HCT116 (cell line): ENCODE results near the gene IQSEC3. TPM values are rescaled to one million over a fixed set of nuclear protein-coding genes. Genes with fewer than 3 reads are reported as not detected.

Experiments
- ATAC-seq: fragments of 200-7000 bp; cut with Tn5 transposase; 2 replicates; pipeline ENCODE4 v1.9.1; 2020; ENCODE audit warnings: mild to moderate bottlenecking, moderate library complexity
- BruUV-seq: library from RNA; stranded (reverse); fragments of 400-500 nt; replicated peaks from 2 replicates; lab custom pipeline; 2021; lab: Mats Ljungman, UMichigan
- CTCF ChIA-PET: fragments of 300-600 bp; sonication (Branson Sonifier 250); formaldehyde crosslinking; loops from one replicate; lab custom pipeline; 2021; ENCODE audit warnings: antibody characterized with exemption; lab: Charles Lee
- POLR2A ChIA-PET: fragments of 300-600, 350-600 bp; sonication (Branson Sonifier 250); formaldehyde crosslinking; loops from one replicate; lab custom pipeline; 2021; ENCODE audit warnings: antibody characterized with exemption; lab: Charles Lee
- RAD21 ChIA-PET, 2 experiments: fragments of 300-600 bp; sonication (Branson Sonifier 250); formaldehyde crosslinking; loops; one replicate each; lab custom pipeline; 2023; ENCODE audit warnings: low total read pairs in 2 of 2; ENCODE audit not compliant: uncharacterized antibody in 2 of 2, unreplicated experiment in 2 of 2, low non-redundant PET in 1 of 2; lab: Charles Lee
- DNase-seq: peaks from one replicate; pipeline ENCODE4 v3.0.0-alpha.2; 2010; ENCODE audit warnings: low read depth, low spot score
- H2AFZ ChIP-seq: fragments of 200-600 bp; shearing (Covaris generic), sonication (generic); 2 replicates; pipeline ENCODE4 v1.6.1; 2017; ENCODE audit warnings: low read depth, mixed run types, mixed read lengths, antibody characterized with exemption, low read length; ENCODE audit not compliant: poor library complexity, severe bottlenecking
- H3K27ac ChIP-seq: 2 replicates; pipeline ENCODE4 v1.5.1; 2012; ENCODE audit warnings: low read depth, low read length
- H3K27me3 ChIP-seq: fragments of 200-600 bp; sonication (generic); 2 replicates; pipeline ENCODE4 v1.6.1; 2016; ENCODE audit warnings: mixed run types, low read length, mixed read lengths; ENCODE audit not compliant: insufficient read depth
- H3K36me3 ChIP-seq, 2 experiments: fragments of 200-500 bp in 1 of 2; fragments of 200-600 bp in 1 of 2; sonication (Bioruptor generic) in 1 of 2; sonication (generic) in 1 of 2; 2 replicates each; pipeline versions ENCODE4 v1.5.1 to v1.6.1; 2014 to 2016; ENCODE audit warnings: low read length in 2 of 2, inconsistent platforms in 1 of 2, mixed read lengths in 1 of 2, mixed run types in 1 of 2; ENCODE audit not compliant: insufficient read depth in 2 of 2, control insufficient read depth in 1 of 2
- H3K4me1 ChIP-seq, 2 experiments: fragments of 200-600 bp in 1 of 2; sonication (generic) in 1 of 2; 2 replicates each; pipeline versions ENCODE4 v1.5.1 to v1.6.1; 2012 to 2017; ENCODE audit warnings: low read length in 2 of 2, inconsistent platforms in 1 of 2, mild to moderate bottlenecking in 1 of 2, mixed read lengths in 1 of 2, mixed run types in 1 of 2, moderate library complexity in 1 of 2; ENCODE audit not compliant: insufficient read depth in 2 of 2, control insufficient read depth in 1 of 2
- H3K4me2 ChIP-seq: fragments of 200-600 bp; sonication (generic); 2 replicates; pipeline ENCODE4 v1.6.1; 2017; ENCODE audit warnings: mixed run types, low read length, mixed read lengths
- H3K4me3 ChIP-seq, 2 experiments: fragments of 200-600 bp in 1 of 2; sonication (generic) in 1 of 2; replicated peaks in 1 of 2; 2 replicates each; pipeline ENCODE4 v1.5.1; 2011 to 2016; ENCODE audit warnings: low read length in 2 of 2, control low read depth in 1 of 2, low read depth in 1 of 2, mild to moderate bottlenecking in 1 of 2, mixed read lengths in 1 of 2, mixed run types in 1 of 2
- H3K79me2 ChIP-seq: fragments of 200-600 bp; sonication (generic); 2 replicates; pipeline ENCODE4 v1.6.1; 2017; ENCODE audit warnings: mild to moderate bottlenecking, mixed run types, low read length, moderate library complexity, mixed read lengths; ENCODE audit not compliant: insufficient read depth
- H3K9ac ChIP-seq: fragments of 200-600 bp; sonication (generic); 2 replicates; pipeline ENCODE4 v1.6.1; 2016; ENCODE audit warnings: low read length, mixed read lengths
- H3K9me2 ChIP-seq: fragments of 200-600 bp; sonication (generic), shearing (Covaris generic); 2 replicates; pipeline ENCODE4 v1.6.1; 2017; ENCODE audit warnings: mixed run types, mild to moderate bottlenecking, moderate library complexity; ENCODE audit not compliant: insufficient read depth
- H3K9me3 ChIP-seq, 2 experiments: fragments of 200-500 bp in 1 of 2; fragments of 200-600 bp in 1 of 2; sonication (Bioruptor generic) in 1 of 2; sonication (generic) in 1 of 2; 2 replicates each; pipeline ENCODE4 v1.6.1; 2014 to 2017; ENCODE audit warnings: low read length in 2 of 2, mixed read lengths in 2 of 2, inconsistent platforms in 1 of 2, low read depth in 1 of 2, mild to moderate bottlenecking in 1 of 2, mixed run types in 1 of 2, moderate library complexity in 1 of 2; ENCODE audit not compliant: control insufficient read depth in 1 of 2, insufficient read depth in 1 of 2
- H4K20me1 ChIP-seq: fragments of 200-600 bp; sonication (generic), shearing (Covaris generic); 2 replicates; pipeline ENCODE4 v1.6.1; 2017; ENCODE audit warnings: mixed run types, mild to moderate bottlenecking, moderate library complexity; ENCODE audit not compliant: insufficient read depth
- ATF3 ChIP-seq: IDR thresholded peaks from 2 replicates; pipeline ENCODE4 v1.6.1; 2012
- CBX3 ChIP-seq: IDR thresholded peaks from 2 replicates; pipeline ENCODE4 v1.6.1; 2012; ENCODE audit warnings: low read depth
- CEBPB ChIP-seq: IDR thresholded peaks from 2 replicates; pipeline ENCODE4 v1.6.1; 2012; ENCODE audit warnings: low read depth
- EGR1 ChIP-seq: IDR thresholded peaks from 2 replicates; pipeline ENCODE4 v1.6.1; 2012; ENCODE audit warnings: low read depth
- ELF1 ChIP-seq: IDR thresholded peaks from 2 replicates; pipeline ENCODE4 v1.6.1; 2012; ENCODE audit warnings: low read depth, borderline replicate concordance
- EZH2phosphoT487 ChIP-seq: fragments of 200-600 bp; IDR thresholded peaks from 2 replicates; pipeline ENCODE4 v1.6.1; 2018; ENCODE audit warnings: antibody characterized with exemption, borderline replicate concordance
- FOSL1 ChIP-seq: IDR thresholded peaks from 2 replicates; pipeline ENCODE4 v1.6.1; 2012; ENCODE audit warnings: low read depth
- MAX ChIP-seq: IDR thresholded peaks from 2 replicates; pipeline ENCODE4 v1.6.1; 2012
- POLR2AphosphoS5 ChIP-seq: IDR thresholded peaks from 2 replicates; pipeline ENCODE4 v1.6.1; 2011; ENCODE audit warnings: mild to moderate bottlenecking, low read depth, low read length, moderate library complexity
- RAD21 ChIP-seq: IDR thresholded peaks from 2 replicates; pipeline ENCODE4 v1.6.1; 2012; ENCODE audit warnings: low read depth, mild to moderate bottlenecking
- REST ChIP-seq: IDR thresholded peaks from 2 replicates; pipeline ENCODE4 v1.6.1; 2012; ENCODE audit warnings: low read depth
- SIN3A ChIP-seq: IDR thresholded peaks from 2 replicates; pipeline ENCODE4 v1.6.1; 2012; ENCODE audit warnings: low read depth
- SRF ChIP-seq: IDR thresholded peaks from 2 replicates; pipeline ENCODE4 v1.6.1; 2012; ENCODE audit warnings: low read depth
- YY1 ChIP-seq: IDR thresholded peaks from 2 replicates; pipeline ENCODE4 v1.6.1; 2011; ENCODE audit warnings: low read length, low read depth, moderate library complexity, mild to moderate bottlenecking; ENCODE audit not compliant: insufficient replicate concordance; ENCODE audit errors: extremely low read depth
- ZBTB33 ChIP-seq: IDR thresholded peaks from 2 replicates; pipeline ENCODE4 v1.6.1; 2011; ENCODE audit warnings: mild to moderate bottlenecking, low read length, moderate library complexity; ENCODE audit not compliant: insufficient replicate concordance; ENCODE audit errors: extremely low read depth
- ZFX ChIP-seq: fragments of 450-650 bp; IDR thresholded peaks from 2 replicates; pipeline ENCODE4 v1.6.1; 2017
- intact Hi-C: fragments of 100-400 bp; cut with micrococcal nuclease; formaldehyde crosslinking; loops from 2 replicates; pipeline ENCODE4 v1.10.0; 2022
- total RNA-seq: library from RNA; stranded (reverse); gene quantifications from one replicate; pipeline ENCODE4 v1.2.1, GENCODE V29; 2021; ENCODE audit not compliant: unreplicated experiment

IQSEC3 gene
- total RNA-seq, 1 experiment from 2014 or later = not detected

- CTCF ChIA-PET = interaction anchor here (2.2 kb wide), 1 partner anchor 36 kb away, joined by 9 read pairs; no protein-coding TSS in a partner anchor
- Histone ChIP-seq H4K20me1 (no peaks in the 10 kb centered on the region), H3K9me2 (no peaks in the 10 kb centered on the region), H3K9me3 (no peaks in the 10 kb centered on the region), H3K36me3 (no peaks in the 10 kb centered on the region), H3K4me3 (no peak overlapping the region), H2AFZ (no peak overlapping the region), H3K9ac (no peak overlapping the region), H3K27ac (no peak overlapping the region), H3K79me2 (no peaks in the 10 kb centered on the region), H3K4me2 (no peak overlapping the region), H3K4me1 (peaks cover 5 to 16% of the 10 kb centered on the region in 2 experiments; a peak in 3 of 4 replicates), H3K27me3 (peaks cover 18% of the 10 kb centered on the region)
- no peak for TF ChIP-seq FOSL1
- TF ChIP-seq ELF1 = no peak
- no peak for TF ChIP-seq MAX
- TF ChIP-seq SIN3A = no peak
- no peak for TF ChIP-seq ZFX
- TF ChIP-seq POLR2AphosphoS5 = no peak
- TF ChIP-seq RAD21 = no peak
- no peak for TF ChIP-seq ATF3
- TF ChIP-seq CBX3 = no peak
- no peak for TF ChIP-seq SRF
- TF ChIP-seq YY1 = no peak
- no peak for TF ChIP-seq EGR1
- no peak for TF ChIP-seq REST
- no peak for TF ChIP-seq CEBPB
- no peak for TF ChIP-seq EZH2phosphoT487
- TF ChIP-seq ZBTB33 = no peak
- intact Hi-C loops = no loop called here
- DNase-seq = no peak
- BruUV-seq = no TSS peak
- POLR2A ChIA-PET = no interaction called here
- RAD21 ChIA-PET = no interaction called here
- no peak for ATAC-seq
Measured at GRCh38 chr12:117311-117710, 50.7 kb downstream of the IQSEC3 start.
